A549 treated with CORT108297 at 1 μM for 4 hours (cell line): ENCODE data around the gene RPAIN. TPM values are rescaled to one million over a fixed set of nuclear protein-coding genes. Genes with fewer than 3 reads are reported as not detected.

ENCODE experiments used
- total RNA-seq: library from RNA; stranded (reverse); fragments of 200-300 nt; extraction: Qiagen RNA extraction; gene quantifications from 5 replicates; pipeline ENCODE4 v1.2.3, GENCODE V29; 2022

RPAIN gene
- 32.2 to 53.6 TPM (median 33.5 TPM) in 5 replicates for total RNA-seq

GRCh38 chr17:5419959-5420653 lies at the start of gene RPAIN:
Gene RPAIN (plus strand): TSS chr17:5420182. CDS start chr17:5420211, 29 bp downstream.

GRCh38 chr17:5419356-5419958 lies 525 bp upstream of the RPAIN start, which contains the start of gene NUP88:
Gene NUP88 (minus strand): TSS chr17:5419662. CDS start chr17:5419650, 12 bp downstream.

GRCh38 chr17:5438716-5439445 lies 18.9 kb downstream of the RPAIN start, which contains the start of gene C1QBP:
Gene C1QBP (minus strand): TSS chr17:5439155. CDS start chr17:5439073, 82 bp downstream.

Other genes starting within 250 kb of the RPAIN start
- 1.2 to 1.8 TPM (median 1.5 TPM) in 5 replicates for gene ZNF594, start 228.3 kb upstream of the RPAIN start, total RNA-seq
- not detected in 5 replicates for gene SCIMP, start 185.3 kb upstream of the RPAIN start, total RNA-seq
- 40.2 to 43.9 TPM (median 43.5 TPM) in 5 replicates for gene RABEP1, start 137.9 kb upstream of the RPAIN start, total RNA-seq
- 70.3 to 120 TPM (median 82.4 TPM) in 5 replicates for gene NUP88, start 520 bp upstream of the RPAIN start, total RNA-seq
- 516 to 575 TPM (median 555 TPM) in 5 replicates for gene C1QBP, start 19.0 kb downstream of the RPAIN start, total RNA-seq
- gene DHX33, start 48.8 kb downstream of the RPAIN start, total RNA-seq = 24.2 to 31.3 TPM (median 29.4 TPM) in 5 replicates
- gene DERL2, start 66.0 kb downstream of the RPAIN start, total RNA-seq = 105 to 115 TPM (median 108 TPM) in 5 replicates
- gene MIS12, start 66.4 kb downstream of the RPAIN start, total RNA-seq = 16.8 to 18.0 TPM (median 17.8 TPM) in 5 replicates
- 2.7 to 4.8 TPM (median 3.0 TPM) in 5 replicates for gene NLRP1, start 164.3 kb downstream of the RPAIN start, total RNA-seq